C4-2B (cell line): ENCODE measurements around the gene CHURC1.

Experiments
- CTCF ChIP-seq: fragments of 450-650 bp; conservative IDR thresholded peaks from 2 replicates; pipeline ENCODE4 v1.5.1; 2017; ENCODE audit warnings: mild to moderate bottlenecking
- ZFX ChIP-seq: fragments of 450-650 bp; IDR thresholded peaks from 2 replicates; pipeline ENCODE4 v1.6.1; 2017

- TF ChIP-seq CTCF (no peak), ZFX (no peak)
These were observed 57.3 kb downstream of the CHURC1 start for GRCh38 chr14:64971491-64971942.
